NB4 (cell line): ENCODE results near the gene DNAJC28.

Experiments
- DNase-seq: peaks from one replicate; pipeline ENCODE4 v3.0.0; 2010; ENCODE audit warnings: low read depth
- H3K4me3 ChIP-seq: one replicate; pipeline ENCODE4 v1.5.1; 2011; ENCODE audit warnings: mild to moderate bottlenecking, low read depth, low read length, moderate library complexity
- CTCF ChIP-seq: IDR thresholded peaks from one replicate; pipeline ENCODE4 v1.5.1; 2012; ENCODE audit warnings: low read depth, low read length
- MAX ChIP-seq: IDR thresholded peaks from 2 replicates; pipeline ENCODE4 v1.6.1; 2011; ENCODE audit warnings: low read depth, low read length
- MYC ChIP-seq: IDR thresholded peaks from 2 replicates; pipeline ENCODE4 v1.6.1; 2011; ENCODE audit warnings: low read depth, low read length
- POLR2A ChIP-seq: IDR thresholded peaks from 2 replicates; pipeline ENCODE4 v1.6.1; 2011; ENCODE audit warnings: mild to moderate bottlenecking; ENCODE audit not compliant: insufficient read length; ENCODE audit errors: extremely low read depth

The DNAJC28 gene

GRCh38 chr21:33531007-33531406, 39.5 kb upstream of the DNAJC28 start:
- no peak overlapping the region for H3K4me3 ChIP-seq
- no peak for DNase-seq
- no peak for TF ChIP-seq MAX
- TF ChIP-seq MYC = no peak
- no peak for TF ChIP-seq POLR2A
- no peak for TF ChIP-seq CTCF

GRCh38 chr21:33522953-33523349, 31.4 kb upstream of the DNAJC28 start:
- H3K4me3 ChIP-seq = no peak overlapping the region
- TF ChIP-seq CTCF = no peak
- TF ChIP-seq POLR2A = no peak
- TF ChIP-seq MAX = no peak
- no peak for TF ChIP-seq MYC
- DNase-seq = no peak

- no peak for DNase-seq
- TF ChIP-seq CTCF = no peak
- TF ChIP-seq MYC = no peak
- no peak for TF ChIP-seq POLR2A
- no peak for TF ChIP-seq MAX
- no peak overlapping the region for H3K4me3 ChIP-seq
Measured at GRCh38 chr21:33522297-33522952, 30.9 kb upstream of the DNAJC28 start.

- H3K4me3 ChIP-seq = no peak overlapping the region
- DNase-seq = no peak
- TF ChIP-seq POLR2A = no peak
- TF ChIP-seq CTCF = no peak
- no peak for TF ChIP-seq MYC
- TF ChIP-seq MAX = no peak
Measured at GRCh38 chr21:33518899-33519298, 27.4 kb upstream of the DNAJC28 start.

- no peak for DNase-seq
- TF ChIP-seq MYC = no peak
- TF ChIP-seq POLR2A = no peak
- no peak for TF ChIP-seq CTCF
- TF ChIP-seq MAX = no peak
- H3K4me3 ChIP-seq = no peak overlapping the region
Measured at GRCh38 chr21:33514229-33514628, 22.7 kb upstream of the DNAJC28 start.

GRCh38 chr21:33512481-33512880, 21.0 kb upstream of the DNAJC28 start:
- TF ChIP-seq POLR2A (no peak), MAX (no peak), CTCF (no peak), MYC (no peak)
- H3K4me3 ChIP-seq = no peak overlapping the region
- DNase-seq = no peak
